GM12878 (cell line): ENCODE results near the gene SBF2. TPM values are rescaled to one million over a fixed set of nuclear protein-coding genes. Genes with fewer than 3 reads are reported as not detected.

Source experiments
- ATAC-seq: fragments of 200-7000 bp; cut with Tn5 transposase; 3 replicates; pipeline ENCODE4 v1.9.1; 2020; ENCODE audit warnings: mild to moderate bottlenecking, moderate library complexity
- BruUV-seq: library from RNA; stranded (reverse); fragments of 400-500 nt; replicated peaks from 2 replicates; lab custom pipeline; 2021; lab: Mats Ljungman, UMichigan
- CTCF ChIA-PET: fragments of 300-600 bp; sonication (Branson Sonifier 250); formaldehyde crosslinking; extraction: SDS; loops from one replicate; lab custom pipeline; 2021; ENCODE audit warnings: inconsistent platforms; lab: Yijun Ruan, JAX
- POLR2A ChIA-PET: fragments of 350-600 bp; formaldehyde crosslinking; extraction: SDS; loops from one replicate; lab custom pipeline; 2021; ENCODE audit warnings: inconsistent platforms; lab: Charles Lee
- RAD21 ChIA-PET: fragments of 300-600 bp; sonication (Branson Sonifier 250); formaldehyde crosslinking; loops from one replicate; lab custom pipeline; 2023; ENCODE audit warnings: antibody characterized with exemption; ENCODE audit not compliant: unreplicated experiment; lab: Charles Lee
- SMC1A ChIA-PET: fragments of 300-600 bp; sonication (Branson Sonifier 250); formaldehyde crosslinking; loops from one replicate; lab custom pipeline; 2023; ENCODE audit not compliant: unreplicated experiment, uncharacterized antibody; lab: Charles Lee
- DNase-seq: peaks from one replicate; pipeline ENCODE4 v3.0.0-alpha.2; 2011; ENCODE audit warnings: low read depth, low spot score
- FAIRE-seq: peaks from 3 replicates; lab custom pipeline; 2011; peaks lifted over from hg19 to GRCh38; lab: Jason Lieb, UNC
- H2AFZ ChIP-seq: 2 replicates; pipeline ENCODE4 v1.6.0; 2011; ENCODE audit warnings: low read depth, low read length, control low read depth; ENCODE audit not compliant: control insufficient read depth
- H3K27ac ChIP-seq: 2 replicates; pipeline ENCODE4 v1.5.1; 2011; ENCODE audit warnings: control low read depth; ENCODE audit not compliant: control insufficient read depth, insufficient read depth
- H3K27me3 ChIP-seq, 2 experiments: replicated peaks in 1 of 2; 2 replicates each; pipeline versions ENCODE4 v1.6.0 to v1.6.1; 2011; ENCODE audit warnings: low read length in 1 of 2; ENCODE audit not compliant: control insufficient read depth in 2 of 2, insufficient read depth in 2 of 2
- H3K36me3 ChIP-seq, 2 experiments: 2 replicates each; pipeline ENCODE4 v1.5.1; 2011; ENCODE audit warnings: low read length in 1 of 2; ENCODE audit not compliant: control insufficient read depth in 2 of 2, insufficient read depth in 2 of 2
- H3K4me1 ChIP-seq: 2 replicates; pipeline ENCODE4 v1.6.1; 2011; ENCODE audit warnings: mild to moderate bottlenecking, low read length, moderate library complexity, mixed read lengths; ENCODE audit not compliant: control insufficient read depth, insufficient read depth
- H3K4me2 ChIP-seq: 2 replicates; pipeline ENCODE4 v1.6.0; 2011; ENCODE audit warnings: control low read depth; ENCODE audit not compliant: control insufficient read depth, insufficient read depth
- H3K4me3 ChIP-seq: fragments of 200-600 bp; sonication (generic); 2 replicates; pipeline ENCODE4 v1.5.1; 2016
- H3K79me2 ChIP-seq: 2 replicates; pipeline ENCODE4 v1.6.0; 2011; ENCODE audit warnings: low read length; ENCODE audit not compliant: control insufficient read depth, insufficient read depth
- H3K9ac ChIP-seq: 2 replicates; pipeline ENCODE4 v1.8.0; 2011; ENCODE audit warnings: low read length, control low read depth, mixed read lengths; ENCODE audit not compliant: control insufficient read depth, insufficient read depth
- H3K9me3 ChIP-seq: replicated peaks from 3 replicates; pipeline ENCODE4 v1.5.1; 2011; ENCODE audit warnings: mild to moderate bottlenecking, low read length; ENCODE audit not compliant: control insufficient read depth, insufficient read depth
- H4K20me1 ChIP-seq: 2 replicates; pipeline ENCODE4 v1.6.0; 2011; ENCODE audit not compliant: control insufficient read depth, insufficient read depth
- BMI1 ChIP-seq: fragments of 450-650 bp; IDR thresholded peaks from 2 replicates; pipeline ENCODE4 v1.6.1; 2016; ENCODE audit warnings: mild to moderate bottlenecking, moderate library complexity, borderline replicate concordance
- CBFB ChIP-seq: IDR thresholded peaks from 2 replicates; pipeline ENCODE4 v1.6.1; 2016; ENCODE audit warnings: antibody characterized with exemption, low read depth
- CEBPZ ChIP-seq: fragments of 150-350 bp; IDR thresholded peaks from 2 replicates; pipeline ENCODE4 v1.6.1; 2016; ENCODE audit warnings: low read depth, low read length
- CHD1 ChIP-seq: IDR thresholded peaks from 2 replicates; pipeline ENCODE4 v1.6.1; 2012; ENCODE audit warnings: low read depth, low read length, improper control_type of control experiment
- DPF2 ChIP-seq: fragments of 450-650 bp; IDR thresholded peaks from 2 replicates; pipeline ENCODE4 v1.6.1; 2017; ENCODE audit warnings: mild to moderate bottlenecking
- E2F8 ChIP-seq: fragments of 450-650 bp; IDR thresholded peaks from 2 replicates; pipeline ENCODE4 v1.6.1; 2018; ENCODE audit warnings: mild to moderate bottlenecking, low read depth, moderate library complexity; ENCODE audit not compliant: partially characterized antibody
- GATAD2B ChIP-seq: fragments of 450-650 bp; conservative IDR thresholded peaks from 2 replicates; pipeline ENCODE4 v1.6.1; 2017; ENCODE audit warnings: low read depth, mild to moderate bottlenecking, moderate library complexity
- JUNB ChIP-seq: IDR thresholded peaks from 2 replicates; pipeline ENCODE4 v1.6.1; 2016; ENCODE audit warnings: antibody characterized with exemption, mild to moderate bottlenecking
- NR2C1 ChIP-seq: fragments of 450-650 bp; IDR thresholded peaks from 2 replicates; pipeline ENCODE4 v1.6.1; 2017; ENCODE audit warnings: antibody characterized with exemption, mild to moderate bottlenecking, moderate library complexity
- PAX5 ChIP-seq: IDR thresholded peaks from 2 replicates; pipeline ENCODE4 v1.6.1; 2011; ENCODE audit warnings: low read depth, low read length, borderline replicate concordance
- PBX3 ChIP-seq: IDR thresholded peaks from 2 replicates; pipeline ENCODE4 v1.6.1; 2011; ENCODE audit warnings: mild to moderate bottlenecking, low read depth, low read length, moderate library complexity; ENCODE audit not compliant: insufficient replicate concordance
- RAD51 ChIP-seq: fragments of 450-650 bp; IDR thresholded peaks from 2 replicates; pipeline ENCODE4 v1.6.1; 2016; ENCODE audit warnings: moderate library complexity, mild to moderate bottlenecking, inconsistent platforms
- SKIL ChIP-seq: fragments of 450-650 bp; IDR thresholded peaks from 2 replicates; pipeline ENCODE4 v1.6.1; 2017; ENCODE audit warnings: mild to moderate bottlenecking, low read depth, inconsistent platforms; ENCODE audit not compliant: poor library complexity, severe bottlenecking
- SREBF1 ChIP-seq: IDR thresholded peaks from 2 replicates; pipeline ENCODE4 v1.6.1; 2012; ENCODE audit warnings: mild to moderate bottlenecking, low read length
- SREBF2 ChIP-seq: IDR thresholded peaks from 2 replicates; pipeline ENCODE4 v1.6.1; 2012; ENCODE audit warnings: mild to moderate bottlenecking, low read length
- ZNF207 ChIP-seq: fragments of 450-650 bp; IDR thresholded peaks from 2 replicates; pipeline ENCODE4 v1.6.1; 2014; ENCODE audit warnings: antibody characterized with exemption, mild to moderate bottlenecking, borderline replicate concordance
- ZZZ3 ChIP-seq: IDR thresholded peaks from 2 replicates; pipeline ENCODE4 v1.6.1; 2011; ENCODE audit warnings: low read depth; ENCODE audit not compliant: control insufficient read depth, insufficient read length
- WGBS: methylation state at CpG from one replicate; pipeline ENCODE4 v1.1.6; 2016; ENCODE audit warnings: low lambda C conversion rate; ENCODE audit not compliant: insufficient replicate concordance, insufficient coverage; ENCODE audit errors: missing lambda C conversion rate; 5-methylcytosine and 5-hydroxymethylcytosine counted together
- in situ Hi-C: fragments of 300-500 bp; cut with MboI; formaldehyde crosslinking; loops from 9 replicates; pipeline ENCODE4 v1.14.3; 2018; ENCODE audit warnings: mixed read lengths
- intact Hi-C: fragments of 100-400 bp; cut with micrococcal nuclease; formaldehyde crosslinking; loops from one replicate; pipeline ENCODE4 v1.14.2; 2022; ENCODE audit not compliant: unreplicated experiment
- polyA plus RNA-seq, 11 experiments: library from polyadenylated mRNA; depleted of rRNA in 4 of 11; unstranded in 6 of 11; stranded (reverse) in 5 of 11; fragments of >200 nt; fragmentation: Nextera tagmentation in 4 of 11; fragmentation: Illumina TruSeq in 1 of 11; extraction: Ambion mirVana in 4 of 11; extraction: Trizol in 1 of 11; gene quantifications; 1 replicate in 1 of 11; 2 replicates in 10 of 11; pipeline versions ENCODE4 v1.2.1 to v1.2.3, GENCODE V29; 2011 to 2016; ENCODE audit warnings: inconsistent platforms in 2 of 11, missing spikeins in 2 of 11, low read depth in 1 of 11
- total RNA-seq, 4 experiments: library from RNA; depleted of rRNA in 3 of 4; stranded (reverse); fragments of >200 nt in 3 of 4; fragmentation: Illumina TruSeq in 1 of 4; extraction: Trizol in 1 of 4; gene quantifications; 2 replicates each; pipeline versions ENCODE4 v1.2.1 to v1.2.3, GENCODE V29; 2013 to 2021

The SBF2 gene
- total and polyA plus RNA-seq, 10 of the 15 experiments (the other 5 are each of a cell fraction or from before 2014, with no cell fraction given), result 0.24 to 2.3 (median 1.1) TPM

GRCh38 chr11:10023212-10023611 lies 270.8 kb downstream of the SBF2 start:
- ChIA-PET RAD21 (no interaction called here), POLR2A (no interaction called here), SMC1A (interaction anchor here (0.7 kb wide), 1 partner anchor 22 kb away, joined by 3 read pairs; no protein-coding TSS in a partner anchor), CTCF (no interaction called here)
- no peak overlapping the region for H3K27ac ChIP-seq
- 45% methylated on average over 3 of the region's 3 CpGs for WGBS
- H3K4me1 ChIP-seq, result no peaks in the 10 kb centered on the region
- in situ Hi-C loops (no loop called here), intact Hi-C loops (no loop called here)
- ATAC-seq (no peak), DNase-seq (no peak), FAIRE-seq (no peak)
- no peak overlapping the region for H3K9ac ChIP-seq
- H3K4me2 ChIP-seq, result no peak overlapping the region
- H3K36me3 ChIP-seq, result no peaks in the 10 kb centered on the region
- H3K79me2 ChIP-seq, result no peaks in the 10 kb centered on the region
- no peak overlapping the region for H3K4me3 ChIP-seq
- H2AFZ ChIP-seq, result no peak overlapping the region
- no peaks in the 10 kb centered on the region for H3K9me3 ChIP-seq
- BruUV-seq, result no TSS peak
- TF ChIP-seq CHD1 (no peak), ZZZ3 (no peak), PAX5 (no peak), JUNB (no peak), BMI1 (no peak), SREBF2 (no peak), DPF2 (no peak), CBFB (no peak), GATAD2B (no peak), SREBF1 (no peak), SKIL (no peak), ZNF207 (no peak), RAD51 (no peak), PBX3 (no peak), CEBPZ (no peak), E2F8 (no peak), NR2C1 (no peak)
- H3K27me3 ChIP-seq, result no peaks in the 10 kb centered on the region
- H4K20me1 ChIP-seq, result no peaks in the 10 kb centered on the region
